DMS53 treated with DMSO at 0.1 percent for 48 hours (cell line): ENCODE results near the gene PRRG4.
"Not testable (repeated sequence)": the region's sequence is repeated elsewhere in the genome, so short reads cannot be mapped to it uniquely, and the experiment has no call there.

ENCODE experiments used
- DNase-seq: peaks from one replicate; lab custom pipeline; 2025; ENCODE audit not compliant: unreplicated experiment; lab: John Stamatoyannopoulos, UW

PRRG4 gene

DNA sequence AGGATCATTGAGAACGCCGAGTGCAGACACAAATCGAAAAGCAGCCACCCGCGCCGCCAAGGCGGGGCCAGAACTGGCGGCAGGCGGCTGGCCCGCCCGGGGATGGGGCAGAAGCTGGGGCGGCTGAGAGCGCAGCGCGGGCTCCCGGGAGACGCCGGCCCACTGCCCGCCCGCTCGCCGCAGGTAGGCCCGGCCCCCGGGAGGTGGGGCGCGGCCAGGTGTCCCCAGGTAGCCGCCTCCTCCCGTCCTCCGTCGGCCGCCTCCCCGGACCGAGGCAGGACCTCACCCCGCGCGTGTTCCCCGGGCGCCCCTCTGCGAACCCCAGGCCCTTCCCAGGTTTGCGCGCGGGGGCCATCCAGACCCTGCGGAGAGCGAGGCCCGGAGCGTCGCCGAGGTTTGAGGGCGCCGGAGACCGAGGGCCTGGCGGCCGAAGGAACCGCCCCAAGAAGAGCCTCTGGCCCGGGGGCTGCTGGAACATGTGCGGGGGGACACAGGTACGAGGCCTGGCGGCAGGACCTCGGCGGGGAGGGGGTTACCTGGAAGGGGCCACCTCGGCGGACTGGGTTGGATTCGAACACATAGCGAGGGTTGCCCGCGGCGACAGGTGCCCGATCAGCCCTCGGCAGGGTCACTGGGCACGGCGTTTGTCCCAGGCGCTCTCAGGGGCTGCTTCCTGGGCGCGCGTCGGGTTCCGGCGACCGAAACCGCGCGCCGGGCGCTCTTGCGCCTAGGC, at the start of gene PRRG4:
Gene PRRG4, plus strand, starts transcription at position 248 of the 733 bp plus-strand sequence. CDS start 603 bp downstream, outside the sequence.
- DNase-seq = peak; percentile 68

DNA sequence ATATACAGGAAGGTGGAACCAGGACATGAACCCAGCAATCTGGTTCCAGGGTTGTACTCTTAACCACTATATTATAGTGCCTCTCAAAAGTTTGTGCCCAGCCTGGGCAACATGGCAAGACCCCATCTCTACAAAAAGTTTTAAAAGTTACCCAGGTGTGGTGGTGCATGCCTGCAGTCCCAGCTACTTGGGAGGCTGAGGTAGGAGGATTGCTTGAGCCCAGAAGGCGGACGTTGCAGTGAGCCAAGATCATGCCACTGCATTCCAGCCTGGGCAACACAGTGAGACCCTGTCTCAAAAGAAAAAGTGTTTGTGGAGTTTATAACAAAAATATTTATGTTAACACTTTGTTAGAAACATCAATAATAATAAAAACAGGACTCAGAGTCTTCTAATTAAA, 48.9 kb upstream of the PRRG4 start:
- not testable (repeated sequence) for DNase-seq

DNA sequence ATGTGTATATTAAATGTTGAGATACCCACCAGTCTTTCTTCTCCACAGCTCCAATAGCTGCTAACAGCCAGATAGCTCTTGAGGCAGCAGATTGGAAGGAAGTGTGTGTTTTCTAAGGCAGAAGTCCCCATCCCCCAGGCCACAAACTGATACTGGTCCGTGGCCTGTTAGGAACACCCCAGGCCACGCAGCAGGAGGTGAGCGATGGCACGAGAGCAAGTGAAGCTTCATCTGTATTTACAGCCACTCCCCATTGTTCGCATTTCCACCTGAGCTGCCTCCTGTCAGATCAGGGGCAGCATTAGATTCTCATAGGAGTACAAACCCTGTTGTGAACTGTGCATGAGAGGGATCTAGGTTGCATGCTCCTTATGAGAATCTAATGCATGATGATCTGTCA, 48.0 kb upstream of the PRRG4 start:
- DNase-seq = no peak

DNA sequence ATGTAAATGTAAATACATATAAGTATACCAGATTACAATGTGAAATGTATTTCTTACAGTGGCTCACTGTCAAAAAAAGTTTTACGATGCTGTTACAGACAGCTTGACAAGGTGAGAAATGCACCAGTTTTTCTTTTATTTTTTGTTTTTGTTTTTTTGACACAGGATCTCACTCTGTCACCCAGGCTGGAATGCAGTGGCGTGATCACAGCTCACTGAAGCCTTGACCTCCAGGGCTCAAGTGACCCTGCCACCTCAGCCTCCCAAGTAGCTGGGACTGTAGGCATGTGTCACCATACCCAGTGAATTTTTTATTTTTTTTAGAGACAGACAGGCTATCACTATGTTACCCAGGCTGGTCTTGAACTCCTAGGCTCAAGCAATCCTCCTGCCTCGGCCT, 44.5 kb upstream of the PRRG4 start:
- DNase-seq = no peak

DNA sequence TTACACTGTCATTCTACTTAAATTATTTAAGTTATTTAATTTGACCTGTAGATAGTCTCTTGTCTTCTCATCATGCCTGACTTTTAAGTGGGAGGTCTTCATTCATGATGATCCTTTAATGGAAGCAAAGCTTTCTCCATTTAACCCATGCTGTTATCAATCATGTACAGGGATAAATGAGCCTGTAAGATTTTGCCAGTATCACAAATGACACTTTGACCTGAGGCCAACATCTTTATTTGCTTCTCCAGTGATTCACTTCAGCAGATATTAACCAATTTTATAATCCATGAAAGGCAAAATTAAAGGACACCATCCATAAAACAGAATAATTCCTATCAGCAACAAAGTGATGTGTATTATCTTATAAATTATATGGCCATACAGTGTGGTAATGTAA, 42.9 kb upstream of the PRRG4 start:
- no peak for DNase-seq

DNA sequence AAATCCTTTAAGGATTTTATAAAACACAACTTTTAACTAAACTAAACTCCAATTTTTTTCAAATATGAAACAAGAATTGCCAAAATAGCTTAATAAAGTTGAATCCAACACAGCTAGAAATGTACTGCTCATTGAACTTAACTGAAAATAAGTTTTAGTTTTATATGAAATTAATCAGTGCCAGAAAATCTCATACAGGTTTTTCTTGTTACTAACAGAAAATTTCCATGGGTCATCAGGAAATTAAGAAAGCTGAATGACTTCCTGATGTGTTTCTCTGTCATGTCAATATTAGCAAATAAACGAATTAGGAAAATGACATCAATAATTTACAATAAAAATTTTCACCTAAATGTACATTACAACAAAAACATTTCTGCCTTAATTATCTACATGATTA, 38.8 kb upstream of the PRRG4 start:
- no peak for DNase-seq

DNA sequence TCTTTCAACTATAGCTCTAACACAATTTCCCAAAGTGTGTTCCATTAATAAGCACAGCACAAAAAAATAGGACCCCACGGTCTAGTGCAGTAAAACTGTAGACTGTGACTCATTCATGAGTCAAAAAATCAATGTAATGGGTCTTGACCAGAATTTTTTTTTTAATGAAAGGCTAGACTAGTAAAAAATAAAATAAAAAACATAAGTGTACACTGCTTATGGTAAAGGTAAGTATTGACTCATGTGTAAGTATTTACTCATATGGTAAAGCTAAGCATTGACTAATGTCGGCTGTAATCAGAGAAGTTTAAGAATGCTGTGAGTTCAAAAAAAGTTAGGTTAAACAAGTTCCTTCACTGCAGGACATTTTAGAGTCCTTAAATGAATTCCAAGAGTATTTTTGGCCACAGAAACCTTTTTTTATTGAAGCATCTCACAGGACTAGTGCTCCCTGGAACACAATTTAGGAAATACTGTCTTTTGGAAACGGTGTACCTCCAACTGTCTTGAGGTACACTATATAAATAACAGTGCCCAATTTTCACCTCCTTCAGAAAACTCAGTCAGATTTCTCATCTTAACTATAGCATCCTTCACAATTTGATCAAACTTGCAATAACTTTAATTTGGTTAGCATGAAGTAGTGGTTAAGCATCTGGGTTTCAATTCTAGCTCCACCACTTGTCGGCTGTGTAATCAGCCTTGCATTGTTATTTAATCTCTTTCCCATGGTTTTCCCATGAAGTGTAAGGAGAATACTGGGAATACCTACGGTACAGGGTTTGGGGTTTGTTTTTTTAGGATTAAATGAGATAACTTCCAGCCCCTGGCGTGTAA, 37.4 kb upstream of the PRRG4 start:
- DNase-seq = no peak

DNA sequence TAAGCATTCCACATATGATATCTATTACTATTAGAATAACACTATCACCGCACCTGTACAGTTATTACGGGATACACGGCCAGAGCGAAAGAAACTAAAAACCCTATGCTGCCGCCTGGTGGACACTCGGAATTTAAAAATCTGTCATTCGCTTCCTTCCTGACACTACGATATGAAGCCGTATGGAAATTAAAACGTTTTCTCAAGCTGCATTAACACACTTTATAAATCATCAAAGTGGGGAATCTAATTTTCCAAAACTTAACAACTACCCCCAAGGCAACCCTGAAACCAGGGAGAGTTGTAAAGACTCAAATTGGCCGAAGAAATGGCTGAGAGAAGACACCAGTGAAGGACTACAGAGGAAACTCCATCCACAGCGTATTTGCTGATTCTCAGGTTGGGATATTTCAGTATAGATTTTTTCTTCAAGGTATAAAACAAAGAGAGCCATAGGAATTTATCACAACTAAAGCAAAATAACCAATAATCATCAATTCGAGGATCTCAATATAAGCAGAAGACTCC, 36.7 kb upstream of the PRRG4 start:
- peak; percentile 17 for DNase-seq

DNA sequence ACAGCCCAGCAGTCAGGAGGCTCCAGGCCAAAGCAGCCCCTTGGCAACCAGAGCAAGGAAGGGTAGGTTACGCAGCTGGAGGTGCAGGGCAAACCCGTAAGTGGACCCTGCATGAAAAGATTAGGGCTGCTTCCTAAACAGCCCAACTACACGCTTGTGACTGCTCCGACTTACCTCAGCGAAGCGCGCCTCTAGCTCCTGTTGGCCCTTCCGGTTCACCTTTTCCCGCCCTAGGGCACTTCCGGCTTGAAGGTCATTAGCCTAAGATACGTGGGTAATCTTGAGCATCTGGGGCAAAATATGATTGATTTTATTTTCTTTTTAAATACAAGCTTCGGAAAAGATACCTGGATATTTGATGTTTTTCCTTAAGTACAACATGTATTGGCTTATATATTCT, 35.3 kb upstream of the PRRG4 start, which contains the start of gene CCDC73:
Gene CCDC73, minus strand, starts transcription at position 224 of the 400 bp plus-strand sequence. CDS start 34,419 bp downstream, outside the sequence.
- no peak for DNase-seq

DNA sequence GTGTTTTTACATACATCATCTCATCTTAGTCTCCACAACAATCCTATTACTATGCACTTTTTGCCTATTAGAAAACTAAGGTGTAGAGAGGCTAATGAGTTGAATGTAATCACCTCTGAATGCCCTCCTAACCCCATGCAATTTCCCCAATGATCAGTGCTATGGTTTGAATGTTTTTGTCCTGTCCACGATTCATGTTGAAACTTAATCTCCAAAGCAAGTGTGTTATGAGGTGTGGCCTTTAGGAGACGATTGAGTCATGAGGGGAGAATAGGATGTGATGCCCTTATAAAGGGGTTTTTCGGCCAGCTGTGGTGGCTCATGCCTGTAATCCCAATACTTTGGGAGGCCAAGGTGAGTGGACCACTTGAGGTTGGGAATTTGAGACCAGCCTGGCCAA, 33.3 kb upstream of the PRRG4 start:
- no peak for DNase-seq

DNA sequence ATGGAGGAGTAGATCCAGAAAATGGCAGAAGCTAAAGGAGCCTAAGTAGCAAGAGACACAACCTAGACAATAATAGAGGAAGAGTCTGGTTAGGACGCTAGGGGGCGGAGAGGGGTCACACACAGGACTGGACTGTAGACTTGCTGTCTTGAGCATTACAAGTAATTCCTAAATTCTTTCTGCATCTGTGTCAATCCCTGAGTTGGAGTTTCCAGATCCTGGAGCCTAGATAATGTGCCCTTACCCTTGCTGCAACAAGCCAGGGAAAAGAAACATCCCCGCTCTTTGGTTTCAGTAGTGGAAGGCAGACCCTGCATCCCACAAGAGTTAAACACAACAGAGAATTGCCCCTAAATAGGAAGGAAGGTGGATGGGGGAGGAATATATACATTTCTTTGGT, 20.4 kb upstream of the PRRG4 start:
- peak; percentile 22 for DNase-seq

DNA sequence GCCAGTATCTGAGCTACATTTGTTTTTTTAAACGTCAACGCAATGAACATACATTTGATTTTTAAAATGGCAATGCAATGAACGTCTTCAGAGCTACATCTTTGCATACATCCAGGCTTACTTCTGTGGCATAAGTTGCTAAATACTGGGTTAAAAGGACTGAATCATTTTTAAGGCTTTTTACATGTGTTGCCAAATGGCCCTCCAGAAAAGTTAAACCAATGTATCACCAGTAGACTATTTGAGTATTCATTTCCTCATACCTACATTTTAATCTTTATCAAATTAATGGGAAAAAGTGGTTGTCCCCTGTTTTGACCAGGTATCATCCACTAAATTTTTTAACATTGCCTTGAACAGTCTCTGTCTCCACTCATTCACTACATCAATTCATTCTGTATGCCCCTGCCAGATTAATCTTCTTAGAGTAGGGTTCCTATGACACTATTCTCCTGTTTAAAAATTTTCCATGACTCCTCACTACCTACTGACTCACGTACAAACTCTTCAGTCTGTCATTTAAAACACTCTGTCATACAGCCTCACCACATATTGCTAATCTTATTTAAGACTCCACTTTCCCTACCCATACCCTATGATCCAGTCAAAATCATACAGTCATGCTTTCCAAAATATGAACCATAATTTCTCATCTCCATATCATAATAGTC, 12.4 kb upstream of the PRRG4 start:
- no peak for DNase-seq

DNA sequence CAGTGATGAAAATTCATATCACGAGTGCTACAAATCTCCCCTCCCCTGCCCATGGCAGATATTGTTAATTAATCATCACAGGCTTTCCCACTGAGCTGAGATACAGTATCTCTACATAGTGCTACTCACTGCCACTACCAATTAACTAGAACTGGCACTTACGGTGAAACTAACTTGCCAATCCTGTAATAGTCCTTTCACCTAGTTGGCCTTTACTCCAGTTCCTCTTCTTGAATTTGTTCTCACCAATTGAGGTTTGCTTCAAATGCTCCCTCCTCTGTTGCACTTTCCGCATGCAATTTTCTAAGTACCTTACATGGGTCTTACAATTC, 11.9 kb upstream of the PRRG4 start:
- DNase-seq = no peak

DNA sequence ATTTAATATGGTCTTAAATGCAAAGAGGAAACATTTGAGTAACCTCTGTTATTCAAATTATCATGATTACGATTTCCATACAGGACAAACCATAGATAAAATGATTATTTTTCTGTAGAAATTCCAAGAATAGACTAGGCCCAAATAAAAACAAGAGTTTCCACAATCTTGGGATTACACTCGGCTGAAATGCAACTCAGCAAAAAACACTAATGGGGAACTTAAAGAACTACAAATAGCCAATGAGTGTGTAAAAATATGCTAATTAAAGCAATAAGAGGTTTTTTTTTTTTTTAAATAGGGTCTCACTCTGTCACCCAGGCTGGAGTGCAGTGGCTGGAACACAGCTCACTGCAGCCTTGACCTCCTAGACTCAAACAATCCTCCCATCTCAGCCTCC, 10.5 kb upstream of the PRRG4 start:
- no peak for DNase-seq

DNA sequence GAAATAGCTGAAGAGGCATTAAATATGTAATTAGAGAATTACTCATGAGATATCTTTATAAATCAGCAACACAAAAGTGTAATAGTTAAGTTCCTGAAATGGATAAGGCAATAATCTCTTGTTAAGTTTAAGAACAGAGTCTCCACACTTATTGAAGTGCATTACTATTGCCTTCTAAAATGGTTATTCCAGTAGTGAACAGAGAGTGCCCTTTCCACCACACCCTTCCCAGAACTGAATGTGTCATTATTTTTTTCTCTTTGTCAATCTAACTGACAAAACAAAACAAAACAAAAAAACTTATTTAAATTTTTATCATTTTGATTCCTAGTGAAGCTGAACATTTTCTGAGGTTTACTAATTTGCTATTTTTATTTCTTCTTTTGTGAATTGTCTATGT, 9.2 kb upstream of the PRRG4 start:
- no peak for DNase-seq

DNA sequence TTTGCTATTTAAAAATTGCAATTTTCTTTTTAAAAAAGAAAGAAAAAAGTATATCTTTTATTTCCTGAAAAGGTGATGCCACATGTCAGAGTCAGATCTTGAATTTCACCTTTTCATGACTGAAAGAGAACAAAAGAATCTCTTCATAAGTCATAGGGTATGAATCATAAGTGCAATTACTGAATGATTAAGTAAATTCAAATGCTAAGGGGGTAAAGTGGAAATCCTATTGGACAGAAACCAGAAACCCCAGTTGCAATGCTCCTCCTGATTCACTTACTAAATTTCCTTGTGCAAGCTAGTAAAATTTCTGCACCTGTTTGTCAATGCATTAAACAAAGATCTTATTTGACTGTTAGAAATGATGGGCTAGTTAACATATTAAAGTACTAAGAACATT, 8.2 kb upstream of the PRRG4 start:
- DNase-seq = no peak

DNA sequence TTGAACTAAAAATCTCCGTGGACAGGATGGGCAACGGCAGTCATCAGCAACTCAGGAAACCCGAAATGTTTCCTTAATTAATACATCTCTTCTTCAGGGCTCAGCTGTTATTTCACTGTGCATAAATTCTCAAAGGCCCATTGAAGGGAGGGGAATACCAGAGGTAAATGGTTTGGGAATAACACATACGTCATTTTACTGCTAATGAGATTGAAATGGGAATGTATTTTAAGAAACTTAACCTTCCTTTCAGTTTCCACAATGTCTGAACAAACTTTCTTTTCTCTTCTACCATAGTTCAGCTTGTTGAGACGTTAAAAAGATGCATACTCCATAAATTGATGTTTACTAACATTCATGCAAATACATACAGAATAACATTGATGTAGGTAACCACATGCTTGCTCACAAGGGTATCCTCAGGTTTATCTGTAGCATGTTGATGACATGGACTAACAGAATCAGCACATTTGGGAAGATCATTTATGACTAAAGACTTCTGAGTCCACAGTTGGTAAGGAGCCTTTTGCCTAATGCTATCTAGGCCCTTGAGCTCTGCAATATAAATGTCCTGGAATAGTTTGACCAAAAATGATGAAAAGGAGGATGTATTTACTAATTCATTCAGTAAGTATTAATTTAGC, 7.7 kb upstream of the PRRG4 start:
- DNase-seq = no peak

DNA sequence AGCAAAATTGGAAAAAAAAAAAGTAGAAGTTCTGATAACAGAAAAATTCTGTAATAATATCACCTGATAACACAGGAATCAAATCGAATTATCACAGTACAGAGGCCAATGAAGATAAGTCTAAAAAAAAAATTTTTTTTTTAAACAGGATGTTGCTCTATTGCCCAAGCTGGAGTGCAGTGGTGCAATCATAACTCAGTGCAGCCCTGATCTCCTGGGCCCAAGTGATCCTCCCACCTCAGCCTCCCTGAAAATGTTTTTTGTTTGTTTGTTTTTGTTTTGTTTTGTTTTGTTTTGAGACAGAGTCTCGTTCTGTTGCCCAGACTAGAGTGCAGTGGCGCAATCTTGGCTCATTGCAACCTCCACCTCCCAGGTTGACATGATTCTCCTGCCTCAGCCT, 6.1 kb upstream of the PRRG4 start:
- not testable (repeated sequence) for DNase-seq

DNA sequence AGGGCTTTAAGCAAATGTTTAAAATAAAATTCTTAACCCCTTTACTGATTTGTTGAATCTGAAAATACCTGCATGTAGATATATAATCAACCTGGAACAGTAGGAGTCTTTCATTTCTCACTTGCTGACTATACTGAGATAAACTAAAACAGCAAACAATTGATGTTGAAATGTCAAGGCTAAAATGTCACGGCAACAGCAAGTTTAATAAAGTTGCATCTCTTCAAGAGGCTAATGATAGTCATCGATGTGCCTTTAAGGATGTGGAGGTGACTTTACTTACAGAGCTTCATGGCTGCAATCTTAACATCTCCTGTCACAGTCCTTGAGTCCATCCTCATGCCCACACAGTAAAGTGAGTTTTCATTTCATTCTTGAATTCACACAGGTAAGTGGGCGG, 3.6 kb upstream of the PRRG4 start:
- no peak for DNase-seq

DNA sequence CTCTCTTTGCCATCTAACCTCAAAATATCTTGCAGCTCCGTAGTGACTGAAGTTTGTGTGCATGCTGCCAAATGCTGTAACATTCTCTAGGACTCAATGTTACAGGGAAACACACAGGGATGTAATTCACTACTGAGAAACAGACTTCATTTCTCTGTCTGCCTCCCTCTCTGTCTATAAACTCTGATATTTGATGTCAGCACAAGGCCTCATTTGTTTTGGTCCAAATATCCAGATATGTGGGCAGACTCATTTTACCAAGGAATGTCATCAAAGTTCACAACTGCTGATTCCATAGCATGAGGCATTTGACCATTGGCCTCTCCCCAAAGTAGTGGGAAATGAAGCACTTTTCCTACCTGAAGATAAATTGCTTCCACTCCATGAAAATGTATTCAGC, 2.5 kb upstream of the PRRG4 start:
- DNase-seq = no peak

DNA sequence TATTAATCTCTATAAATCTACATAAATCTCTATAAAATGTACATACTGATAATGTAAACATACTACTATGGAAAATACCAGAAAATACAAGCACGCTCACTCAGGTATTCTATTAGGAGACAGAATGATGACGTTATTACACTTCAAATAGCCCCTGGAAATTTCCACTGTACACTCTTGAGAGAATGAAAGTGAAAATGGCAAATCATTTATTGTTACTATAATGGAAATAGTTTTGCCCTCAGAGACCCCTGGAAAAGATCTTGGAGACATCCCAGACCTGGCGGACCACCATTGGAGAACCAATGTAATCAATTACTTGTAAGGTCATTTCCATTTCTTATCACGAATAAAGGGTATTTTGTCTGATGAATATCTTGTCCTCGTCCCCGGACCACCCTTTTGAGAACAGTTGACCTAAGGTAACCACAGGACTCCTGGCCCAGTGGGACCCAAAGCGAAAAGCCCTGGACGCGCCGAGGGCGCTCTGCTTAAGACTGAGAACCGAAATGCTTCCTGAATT, 509 bp upstream of the PRRG4 start:
- peak; percentile 37 for DNase-seq
